B cell (primary cell): ENCODE data around the gene DFFB. TPM values are rescaled to one million over a fixed set of nuclear protein-coding genes. Genes with fewer than 3 reads are reported as not detected.

Experiments used
- ATAC-seq: fragments of 200-7000 bp; cut with Tn5 transposase; one replicate; pipeline ENCODE4 v1.10.0; 2021; ENCODE audit warnings: low read depth, mild to moderate bottlenecking, moderate number of reproducible peaks, moderate library complexity
- CTCF ChIA-PET: fragments of 350-600 bp; sonication (Branson Sonifier 250); formaldehyde crosslinking; loops from one replicate; lab custom pipeline; 2021; ENCODE audit warnings: antibody characterized with exemption, inconsistent platforms; lab: Charles Lee
- POLR2A ChIA-PET: fragments of 350-600 bp; sonication (Branson Sonifier 250); formaldehyde crosslinking; loops from one replicate; lab custom pipeline; 2021; ENCODE audit warnings: antibody characterized with exemption; lab: Charles Lee
- DNase-seq: peaks from one replicate; pipeline ENCODE4 v3.0.0; 2013
- H2AFZ ChIP-seq: 2 replicates; pipeline ENCODE4 v1.6.1; 2012; ENCODE audit warnings: mild to moderate bottlenecking, low read depth, low read length; ENCODE audit not compliant: insufficient read depth, poor library complexity, severe bottlenecking
- H3K27ac ChIP-seq, 2 donors: 1 replicate in 1 of 2; 2 replicates in 1 of 2; pipeline ENCODE4 v1.5.1; 2012 to 2013; ENCODE audit warnings: low read length in 2 of 2, mild to moderate bottlenecking in 2 of 2, moderate library complexity in 1 of 2
- H3K27me3 ChIP-seq, 4 experiments: fragments of 200-600 bp in 1 of 4; sonication (generic) in 1 of 4; replicated peaks in 1 of 4; 1 replicate in 2 of 4; 2 replicates in 2 of 4; pipeline versions ENCODE4 v1.6.1 to v1.7.0; 2013 to 2016; ENCODE audit warnings: low read length in 3 of 4, mild to moderate bottlenecking in 2 of 4, mixed read lengths in 1 of 4, moderate library complexity in 1 of 4; ENCODE audit not compliant: insufficient read depth in 4 of 4, control insufficient read depth in 3 of 4; ENCODE audit errors: control extremely low read depth in 1 of 4
- H3K36me3 ChIP-seq, 2 experiments: replicated peaks in 1 of 2; 1 replicate in 1 of 2; 2 replicates in 1 of 2; pipeline versions ENCODE4 v1.6.1 to v1.7.1; 2013; ENCODE audit warnings: low read length in 1 of 2; ENCODE audit not compliant: insufficient read depth in 2 of 2, control insufficient read depth in 1 of 2; ENCODE audit errors: control extremely low read depth in 1 of 2, extremely low read depth in 1 of 2
- H3K4me1 ChIP-seq, 2 donors: fragments of 200-600 bp in 1 of 2; sonication (generic) in 1 of 2; 1 replicate in 1 of 2; 2 replicates in 1 of 2; pipeline versions ENCODE4 v1.5.1 to v1.6.1; 2013 to 2017; ENCODE audit warnings: low read length in 2 of 2; ENCODE audit not compliant: control insufficient read depth in 2 of 2, insufficient read depth in 2 of 2
- H3K4me2 ChIP-seq: replicated peaks from 2 replicates; pipeline ENCODE3; 2012; ENCODE audit warnings: mild to moderate bottlenecking, low read depth, low read length; ENCODE audit not compliant: poor library complexity, severe bottlenecking
- H3K4me3 ChIP-seq, 5 experiments: fragments of 200-600 bp in 1 of 5; sonication (generic) in 1 of 5; 1 replicate in 3 of 5; 2 replicates in 2 of 5; pipeline versions ENCODE4 v1.5.1 to v1.7.0; 2011 to 2016; ENCODE audit warnings: low read length in 4 of 5, mild to moderate bottlenecking in 4 of 5, low read depth in 2 of 5, control low read depth in 1 of 5, moderate library complexity in 1 of 5; ENCODE audit not compliant: insufficient read depth in 1 of 5; ENCODE audit errors: control extremely low read depth in 1 of 5, extremely low read depth in 1 of 5
- H3K79me2 ChIP-seq: fragments of 200-600 bp; sonication (generic); one replicate; pipeline ENCODE4 v1.6.0; 2016; ENCODE audit warnings: low read length; ENCODE audit not compliant: control insufficient read depth, insufficient read depth
- H3K9ac ChIP-seq: fragments of 200-600 bp; sonication (generic); 2 replicates; pipeline ENCODE4 v1.6.1; 2017; ENCODE audit warnings: mild to moderate bottlenecking, low read length, moderate library complexity
- H3K9me3 ChIP-seq, 3 donors: one replicate each; pipeline versions ENCODE4 v1.6.1 to v1.7.1; 2013; ENCODE audit warnings: low read length in 2 of 3; ENCODE audit not compliant: control insufficient read depth in 2 of 3, insufficient read depth in 1 of 3; ENCODE audit errors: control extremely low read depth in 1 of 3
- H4K20me1 ChIP-seq: 2 replicates; pipeline ENCODE4 v1.6.0; 2012; ENCODE audit warnings: mild to moderate bottlenecking, low read length; ENCODE audit not compliant: insufficient read depth, control insufficient read depth, poor library complexity, severe bottlenecking
- H3K27ac Mint-ChIP-seq: one replicate; pipeline ENCODE4 v1.8.0; 2021; ENCODE audit warnings: mixed read lengths
- H3K27me3 Mint-ChIP-seq: one replicate; pipeline ENCODE4 v1.8.0; 2021; ENCODE audit warnings: mixed read lengths
- H3K4me1 Mint-ChIP-seq: one replicate; pipeline ENCODE4 v1.8.0; 2021; ENCODE audit warnings: mixed read lengths
- H3K4me3 Mint-ChIP-seq: one replicate; pipeline ENCODE4 v1.8.0; 2021; ENCODE audit warnings: mixed read lengths
- H3K9me3 Mint-ChIP-seq: one replicate; pipeline ENCODE4 v1.8.0; 2022; ENCODE audit warnings: mixed read lengths; ENCODE audit not compliant: insufficient read depth
- CTCF ChIP-seq: fragments of 200-600 bp; IDR thresholded peaks from one replicate; pipeline ENCODE4 v1.8.0; 2022; ENCODE audit warnings: antibody characterized with exemption, mild to moderate bottlenecking
- EZH2 ChIP-seq: IDR thresholded peaks from 2 replicates; pipeline ENCODE4 v1.6.1; 2012; ENCODE audit warnings: borderline replicate concordance, low read depth, mild to moderate bottlenecking, moderate library complexity, low read length; ENCODE audit not compliant: insufficient read depth, poor library complexity, severe bottlenecking
- WGBS: methylation state at CpG from one replicate; pipeline ENCODE4 v1.1.5; 2013; ENCODE audit warnings: missing lambda C conversion rate; ENCODE audit not compliant: insufficient coverage; 5-methylcytosine and 5-hydroxymethylcytosine counted together
- intact Hi-C: fragments of 100-400 bp; cut with micrococcal nuclease; formaldehyde crosslinking; loops from one replicate; pipeline ENCODE4 v1.10.0; 2022
- polyA plus RNA-seq: library from polyadenylated mRNA; depleted of rRNA; stranded (reverse); fragments of >200 nt; gene quantifications from 2 replicates; pipeline ENCODE4 v1.2.3, GENCODE V29; 2012
- total RNA-seq, 2 donors: library from RNA; stranded (reverse); fragments of 120-200 nt in 1 of 2; gene quantifications; 1 replicate in 1 of 2; 2 replicates in 1 of 2; pipeline versions ENCODE4 v1.2.3 to v1.2.4, GENCODE V29; 2013 to 2022

Gene DFFB
- total and polyA plus RNA-seq, 2 donors (not counting 1 experiment from before 2014, with no cell fraction given) = 14.0 to 17.4 TPM

- no peak overlapping the region for H3K27ac ChIP-seq
Observed at GRCh38 chr1:3825356-3825755, 31.9 kb upstream of the DFFB start.

DNA sequence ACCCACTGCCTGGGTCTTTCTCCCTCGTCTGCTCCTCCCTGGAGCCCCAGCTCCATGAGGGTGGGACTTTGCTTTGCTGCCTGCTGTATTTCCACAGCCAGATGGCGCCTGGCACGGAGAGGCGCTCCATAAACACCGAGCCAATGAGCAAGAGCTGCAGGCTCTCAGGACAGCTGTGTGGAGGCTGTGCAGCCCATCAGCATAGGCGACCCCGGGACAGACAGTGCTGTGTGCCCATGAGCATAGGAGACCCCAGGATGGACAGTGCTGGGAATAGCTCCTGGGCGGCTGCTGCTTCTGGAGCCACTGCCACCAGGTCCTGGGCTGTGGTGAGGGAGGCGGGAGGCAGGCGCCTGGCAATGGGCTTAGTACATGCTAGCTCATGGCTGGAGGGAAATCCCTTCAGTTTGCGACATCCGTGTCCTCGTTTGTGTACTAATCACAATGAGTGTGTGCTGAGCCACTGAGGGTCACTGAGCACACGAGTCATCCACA is 29.4 kb upstream of the DFFB start:
- no peak for DNase-seq
- no peaks in the 10 kb centered on the region for H3K27me3 Mint-ChIP-seq
- Histone ChIP-seq H3K9me3 (no peaks in the 10 kb centered on the region), H3K27ac (no peak overlapping the region), H4K20me1 (no peaks in the 10 kb centered on the region), H2AFZ (no peak overlapping the region), H3K4me3 (no peak overlapping the region), H3K36me3 (peaks cover 2 to 68% of the 10 kb centered on the region in 2 experiments), H3K79me2 (no peaks in the 10 kb centered on the region), H3K4me1 (no peaks in the 10 kb centered on the region), H3K27me3 (no peaks in the 10 kb centered on the region), H3K9ac (no peak overlapping the region), H3K4me2 (no peak overlapping the region)
- no peaks in the 10 kb centered on the region for H3K9me3 Mint-ChIP-seq
- intact Hi-C loops = no loop called here
- no peak overlapping the region for H3K4me3 Mint-ChIP-seq
- ChIA-PET POLR2A (no interaction called here), CTCF (no interaction called here)
- no peak for ATAC-seq
- WGBS = 92% methylated on average over 14 of the region's 14 CpGs
- H3K4me1 Mint-ChIP-seq = no peaks in the 10 kb centered on the region
- no peak for TF ChIP-seq EZH2
- TF ChIP-seq CTCF = no peak
- H3K27ac Mint-ChIP-seq = no peak overlapping the region

More at GRCh38 chr1:3825356-3825755, 31.9 kb upstream of the DFFB start:
- TF ChIP-seq CTCF (no peak), EZH2 (no peak)
- POLR2A ChIA-PET = no interaction called here
- no peaks in the 10 kb centered on the region for H3K79me2 ChIP-seq
- H3K27me3 ChIP-seq = no peaks in the 10 kb centered on the region
- peaks cover 0 to 65% of the 10 kb centered on the region in 2 experiments for H3K36me3 ChIP-seq
- no peak overlapping the region for H3K4me3 Mint-ChIP-seq
- intact Hi-C loops = no loop called here
- no peaks in the 10 kb centered on the region for H4K20me1 ChIP-seq
- H3K4me1 ChIP-seq = no peaks in the 10 kb centered on the region
- H3K9ac ChIP-seq = no peak overlapping the region
- H3K4me3 ChIP-seq = no peak overlapping the region
- H3K4me2 ChIP-seq = no peak overlapping the region
- no peak for ATAC-seq
- no peak for DNase-seq
- no peaks in the 10 kb centered on the region for H3K9me3 Mint-ChIP-seq
- no peak overlapping the region for H3K27ac Mint-ChIP-seq
- no peaks in the 10 kb centered on the region for H3K9me3 ChIP-seq
- H3K4me1 Mint-ChIP-seq = no peaks in the 10 kb centered on the region
- no peaks in the 10 kb centered on the region for H3K27me3 Mint-ChIP-seq
- no peak overlapping the region for H2AFZ ChIP-seq
- 96% methylated on average over 13 of the region's 15 CpGs for WGBS
- CTCF ChIA-PET = no interaction called here
